Measurements from ENCODE around the gene TNRC6A. TPM values are rescaled to one million over a fixed set of nuclear protein-coding genes. Genes with fewer than 3 reads are reported as not detected.

Gene TNRC6A
- total and polyA plus RNA-seq, 2 experiments from 2014 or later = 24.5 to 33.1 TPM

GRCh38 chr16:24816688-24817087 lies 87.2 kb downstream of the TNRC6A start:
- Histone ChIP-seq H3K36me3 (peaks cover 84% of the 10 kb centered on the region), H3K4me3 (no peak overlapping the region), H3K27ac (no peak overlapping the region), H3K27me3 (no peaks in the 10 kb centered on the region), H3K4me1 (ENCODE audit: low read depth) (no peaks in the 10 kb centered on the region), H3K9me3 (ENCODE audit: low read depth) (no peaks in the 10 kb centered on the region)
- no peak for DNase-seq (ENCODE audit: low read depth in 1 of 2, low spot score in 1 of 2)
- TF ChIP-seq, protein P1, sequence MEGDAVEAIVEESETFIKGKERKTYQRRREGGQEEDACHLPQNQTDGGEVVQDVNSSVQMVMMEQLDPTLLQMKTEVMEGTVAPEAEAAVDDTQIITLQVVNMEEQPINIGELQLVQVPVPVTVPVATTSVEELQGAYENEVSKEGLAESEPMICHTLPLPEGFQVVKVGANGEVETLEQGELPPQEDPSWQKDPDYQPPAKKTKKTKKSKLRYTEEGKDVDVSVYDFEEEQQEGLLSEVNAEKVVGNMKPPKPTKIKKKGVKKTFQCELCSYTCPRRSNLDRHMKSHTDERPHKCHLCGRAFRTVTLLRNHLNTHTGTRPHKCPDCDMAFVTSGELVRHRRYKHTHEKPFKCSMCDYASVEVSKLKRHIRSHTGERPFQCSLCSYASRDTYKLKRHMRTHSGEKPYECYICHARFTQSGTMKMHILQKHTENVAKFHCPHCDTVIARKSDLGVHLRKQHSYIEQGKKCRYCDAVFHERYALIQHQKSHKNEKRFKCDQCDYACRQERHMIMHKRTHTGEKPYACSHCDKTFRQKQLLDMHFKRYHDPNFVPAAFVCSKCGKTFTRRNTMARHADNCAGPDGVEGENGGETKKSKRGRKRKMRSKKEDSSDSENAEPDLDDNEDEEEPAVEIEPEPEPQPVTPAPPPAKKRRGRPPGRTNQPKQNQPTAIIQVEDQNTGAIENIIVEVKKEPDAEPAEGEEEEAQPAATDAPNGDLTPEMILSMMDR (IDR thresholded peaks at IDR 0.05; ENCODE audit: low read depth, low read length) = no peak

DNA sequence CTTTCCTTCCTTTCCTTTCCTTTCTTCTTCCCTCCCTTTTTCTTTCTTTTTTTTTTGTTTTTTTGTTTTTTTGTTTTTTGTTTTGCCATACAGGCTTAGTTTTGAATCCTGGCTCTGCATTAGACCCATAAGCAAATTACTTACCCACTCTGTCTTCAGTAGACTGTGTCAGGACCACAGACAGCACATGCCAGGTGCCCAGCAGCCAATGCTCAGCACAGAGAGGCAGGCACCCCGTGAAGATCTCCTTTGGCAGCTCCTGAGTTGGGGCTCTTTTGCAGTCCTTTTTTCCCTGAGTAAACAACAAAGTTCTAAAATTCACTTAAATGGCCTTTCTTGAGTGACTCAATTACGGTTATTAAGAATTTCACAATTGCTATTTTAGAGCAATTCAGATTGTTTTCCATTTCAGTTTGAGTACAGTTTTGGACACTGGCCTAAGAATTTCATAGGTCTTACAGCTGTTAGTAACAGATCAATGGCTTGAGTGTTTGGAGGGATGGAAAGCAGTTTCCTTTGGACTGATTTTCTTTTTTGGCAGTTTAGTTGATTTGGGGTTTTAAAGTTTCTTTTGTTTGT lies 90.1 kb downstream of the TNRC6A start:
- TF ChIP-seq, protein P1 (IDR thresholded peaks at IDR 0.05; ENCODE audit: low read depth, low read length) = no peak
- no peaks in the 10 kb centered on the region for H3K27me3 ChIP-seq
- H3K27ac ChIP-seq = no peak overlapping the region
- no peaks in the 10 kb centered on the region for H3K4me1 ChIP-seq (ENCODE audit: low read depth)
- H3K36me3 ChIP-seq = peaks cover 91% of the 10 kb centered on the region
- H3K9me3 ChIP-seq (ENCODE audit: low read depth) = no peaks in the 10 kb centered on the region
- H3K4me3 ChIP-seq = no peak overlapping the region
- DNase-seq (ENCODE audit: low read depth in 1 of 2, low spot score in 1 of 2) = peak in 1 of 2 donors; percentile 21

DNA sequence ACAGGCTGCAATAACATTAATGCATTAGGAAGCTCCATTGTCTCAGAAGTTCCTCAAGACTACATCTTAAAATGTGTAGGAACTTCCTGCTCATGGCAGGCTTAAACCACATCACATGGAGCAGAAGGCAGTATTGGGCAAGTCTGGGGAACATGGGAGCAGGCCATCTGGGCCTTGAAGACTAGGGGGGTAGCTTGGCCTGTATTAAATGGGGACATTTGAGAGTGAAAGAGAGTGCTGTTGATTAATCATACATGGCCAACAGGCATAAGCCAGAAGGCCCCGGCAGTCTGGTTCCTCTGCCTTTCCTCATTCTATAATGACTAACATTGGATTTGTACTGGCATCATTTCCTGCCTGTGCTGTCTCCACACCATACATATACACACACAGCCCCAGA lies 91.1 kb downstream of the TNRC6A start:
- no peak overlapping the region for H3K4me3 ChIP-seq
- no peak overlapping the region for H3K27ac ChIP-seq
- H3K4me1 ChIP-seq (ENCODE audit: low read depth) = no peaks in the 10 kb centered on the region
- no peaks in the 10 kb centered on the region for H3K27me3 ChIP-seq
- peaks cover 83% of the 10 kb centered on the region for H3K36me3 ChIP-seq
- TF ChIP-seq, protein P1 (IDR thresholded peaks at IDR 0.05; ENCODE audit: low read depth, low read length) = no peak
- peak in 1 of 2 donors; percentile 12 for DNase-seq (ENCODE audit: low read depth in 1 of 2, low spot score in 1 of 2)
- H3K9me3 ChIP-seq (ENCODE audit: low read depth) = no peaks in the 10 kb centered on the region

- Histone ChIP-seq H3K36me3 (peaks cover 84% of the 10 kb centered on the region), H3K9me3 (ENCODE audit: low read depth) (no peaks in the 10 kb centered on the region), H3K4me1 (ENCODE audit: low read depth) (no peaks in the 10 kb centered on the region), H3K4me3 (no peak overlapping the region), H3K27me3 (no peaks in the 10 kb centered on the region), H3K27ac (no peak overlapping the region)
- DNase-seq (ENCODE audit: low read depth in 1 of 2, low spot score in 1 of 2) = no peak
- TF ChIP-seq, protein P1 (IDR thresholded peaks at IDR 0.05; ENCODE audit: low read depth, low read length) = no peak
Observed at GRCh38 chr16:24821129-24821528, 91.7 kb downstream of the TNRC6A start.

GRCh38 chr16:24822542-24822941 lies 93.1 kb downstream of the TNRC6A start:
- Histone ChIP-seq H3K27ac (peak overlapping the region; percentile 51), H3K4me3 (no peak overlapping the region), H3K9me3 (ENCODE audit: low read depth) (no peaks in the 10 kb centered on the region), H3K36me3 (peaks cover 71% of the 10 kb centered on the region), H3K27me3 (no peaks in the 10 kb centered on the region), H3K4me1 (ENCODE audit: low read depth) (no peaks in the 10 kb centered on the region)
- TF ChIP-seq, protein P1 (IDR thresholded peaks at IDR 0.05; ENCODE audit: low read depth, low read length) = no peak
- no peak for DNase-seq (ENCODE audit: low read depth in 1 of 2, low spot score in 1 of 2)
